PC-3 (cell line): ENCODE data around the gene NDRG2. TPM values are rescaled to one million over a fixed set of nuclear protein-coding genes. Genes with fewer than 3 reads are reported as not detected.
A peak's percentile ranks its signal among the peaks of the same experiment; 100 is the strongest.
"Not testable (repeated sequence)": the region's sequence is repeated elsewhere in the genome, so short reads cannot be mapped to it uniquely, and the experiment has no call there.

Experiments
- ATAC-seq: fragments of 200-7000 bp; cut with Tn5 transposase; 2 replicates; pipeline ENCODE4 v1.9.1; 2020; ENCODE audit warnings: mild to moderate bottlenecking, moderate library complexity
- BruUV-seq: library from RNA; stranded (reverse); fragments of 400-500 nt; replicated peaks from 2 replicates; lab custom pipeline; 2021; lab: Mats Ljungman, UMichigan
- CTCF ChIA-PET: fragments of 300-600 bp; sonication (Branson Sonifier 250); formaldehyde crosslinking; loops from one replicate; lab custom pipeline; 2022; ENCODE audit warnings: antibody characterized with exemption; lab: Charles Lee
- POLR2A ChIA-PET: fragments of 300-600 bp; sonication (Branson Sonifier 250); formaldehyde crosslinking; loops from one replicate; lab custom pipeline; 2022; ENCODE audit warnings: antibody characterized with exemption; ENCODE audit not compliant: unreplicated experiment; lab: Charles Lee
- DNase-seq: peaks from one replicate; pipeline ENCODE4 v3.0.0-alpha.2; 2015
- H2AFZ ChIP-seq: fragments of 300-600 bp; sonication (generic); 2 replicates; pipeline ENCODE4 v1.6.0; 2016; ENCODE audit warnings: antibody characterized with exemption, low read length
- H3F3A ChIP-seq: fragments of 300-600 bp; sonication (generic); one replicate; pipeline ENCODE4 v1.6.0; 2017; ENCODE audit warnings: antibody characterized with exemption, low read length, control low read depth, mild to moderate bottlenecking; ENCODE audit not compliant: unreplicated experiment
- H3K27ac ChIP-seq: fragments of 300-600 bp; sonication (generic); 2 replicates; pipeline ENCODE4 v1.5.1; 2016; ENCODE audit warnings: mild to moderate bottlenecking, low read length
- H3K27me3 ChIP-seq: fragments of 300-600 bp; sonication (generic); 2 replicates; pipeline ENCODE4 v1.6.1; 2016; ENCODE audit warnings: low read length, mixed read lengths
- H3K36me3 ChIP-seq: fragments of 300-600 bp; sonication (generic); 2 replicates; pipeline ENCODE4 v1.6.1; 2016; ENCODE audit warnings: low read depth, mixed run types, low read length, mixed read lengths
- H3K4me1 ChIP-seq: fragments of 300-600 bp; sonication (generic); 2 replicates; pipeline ENCODE4 v1.5.1; 2016; ENCODE audit warnings: low read length; ENCODE audit not compliant: insufficient read depth
- H3K4me2 ChIP-seq: fragments of 300-600 bp; sonication (generic); 2 replicates; pipeline ENCODE4 v1.6.0; 2016; ENCODE audit warnings: low read length
- H3K4me3 ChIP-seq: fragments of 300-600 bp; sonication (generic); 2 replicates; pipeline ENCODE4 v1.5.1; 2016; ENCODE audit warnings: mild to moderate bottlenecking, low read length, mixed read lengths
- H3K79me2 ChIP-seq: fragments of 300-600 bp; sonication (generic); 2 replicates; pipeline ENCODE4 v1.6.1; 2017; ENCODE audit warnings: low read length, mixed read lengths
- H3K9ac ChIP-seq: fragments of 300-600 bp; sonication (generic); 2 replicates; pipeline ENCODE4 v1.6.0; 2016; ENCODE audit warnings: mild to moderate bottlenecking, low read length
- H3K9me2 ChIP-seq: fragments of 300-600 bp; sonication (generic); replicated peaks from 2 replicates; pipeline ENCODE4 v1.6.1; 2016; ENCODE audit warnings: mixed run types, low read length, mixed read lengths
- H3K9me3 ChIP-seq: fragments of 300-600 bp; sonication (generic); 2 replicates; pipeline ENCODE4 v1.6.1; 2016; ENCODE audit warnings: low read length, mixed read lengths
- H4K20me1 ChIP-seq: fragments of 300-600 bp; sonication (generic); 2 replicates; pipeline ENCODE4 v1.6.1; 2016; ENCODE audit warnings: low read length, mixed read lengths
- EZH2 ChIP-seq: fragments of 300-600 bp; sonication (generic); IDR thresholded peaks from one replicate; pipeline ENCODE4 v1.6.1; 2017; ENCODE audit warnings: antibody characterized with exemption, mild to moderate bottlenecking, low read length; ENCODE audit not compliant: unreplicated experiment
- EZH2phosphoT487 ChIP-seq: fragments of 300-600 bp; sonication (generic); IDR thresholded peaks from 2 replicates; pipeline ENCODE4 v1.6.1; 2018; ENCODE audit warnings: mild to moderate bottlenecking, antibody characterized with exemption, low read length, borderline replicate concordance
- intact Hi-C: fragments of 100-400 bp; cut with micrococcal nuclease; formaldehyde crosslinking; loops from 2 replicates; pipeline ENCODE4 v1.9.0; 2023
- total RNA-seq: library from RNA; depleted of rRNA; stranded (reverse); fragments of >200 nt; gene quantifications from 2 replicates; pipeline ENCODE4 v1.2.3, GENCODE V29; 2014
- TF ChIP-seq, protein P1 (sequence below): fragments of 300-600 bp; sonication (generic); conservative IDR thresholded peaks from 2 replicates; pipeline ENCODE4 v1.5.1; 2017; ENCODE audit warnings: antibody characterized with exemption, low read depth, mild to moderate bottlenecking, low read length

NDRG2 gene
- total RNA-seq, 1 experiment from 2014 or later = 4.0 TPM

DNA sequence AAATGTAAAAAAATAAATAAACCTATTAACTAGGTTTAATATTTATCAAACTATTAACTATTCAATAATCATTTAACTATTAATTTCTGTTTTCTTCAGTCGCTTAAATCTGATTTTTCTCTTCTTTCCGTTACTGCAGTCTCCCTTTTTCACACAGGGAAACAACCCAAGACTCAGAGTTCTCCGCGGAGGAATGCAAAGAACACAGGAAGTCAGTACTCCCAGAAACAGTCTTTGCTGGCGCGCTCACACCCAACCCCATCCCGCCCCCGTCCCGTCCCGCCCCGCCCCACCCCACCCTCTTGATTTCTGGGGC lies 35.4 kb downstream of the NDRG2 start:
- ChIA-PET CTCF (no interaction called here), POLR2A (no interaction called here)
- intact Hi-C loops = loop anchor here (1.0 kb wide), 1 partner anchor 18 kb away; no protein-coding TSS in a partner anchor
- Histone ChIP-seq H3K9me2 (no peaks in the 10 kb centered on the region; the same call in 1 of the 2 replicates), H3K27me3 (no peaks in the 10 kb centered on the region), H3K79me2 (peaks cover 29% of the 10 kb centered on the region), H3K4me1 (peaks cover 42% of the 10 kb centered on the region), H3K27ac (peak overlapping the region; percentile 21; the same call in 1 of the 2 replicates), H3K9me3 (no peaks in the 10 kb centered on the region), H3K4me3 (peak overlapping the region; percentile 92), H3F3A (peaks cover 4% of the 10 kb centered on the region), H3K4me2 (peak overlapping the region; percentile 83), H3K9ac (peak overlapping the region; percentile 47; the same call in 1 of the 2 replicates), H3K36me3 (peaks cover 23% of the 10 kb centered on the region), H4K20me1 (peaks cover 4% of the 10 kb centered on the region; the same call in 1 of the 2 replicates), H2AFZ (0 out of 2 replicates have a peak overlapping the region, but pooled peaks have one; percentile 16)
- TF ChIP-seq, protein P1, sequence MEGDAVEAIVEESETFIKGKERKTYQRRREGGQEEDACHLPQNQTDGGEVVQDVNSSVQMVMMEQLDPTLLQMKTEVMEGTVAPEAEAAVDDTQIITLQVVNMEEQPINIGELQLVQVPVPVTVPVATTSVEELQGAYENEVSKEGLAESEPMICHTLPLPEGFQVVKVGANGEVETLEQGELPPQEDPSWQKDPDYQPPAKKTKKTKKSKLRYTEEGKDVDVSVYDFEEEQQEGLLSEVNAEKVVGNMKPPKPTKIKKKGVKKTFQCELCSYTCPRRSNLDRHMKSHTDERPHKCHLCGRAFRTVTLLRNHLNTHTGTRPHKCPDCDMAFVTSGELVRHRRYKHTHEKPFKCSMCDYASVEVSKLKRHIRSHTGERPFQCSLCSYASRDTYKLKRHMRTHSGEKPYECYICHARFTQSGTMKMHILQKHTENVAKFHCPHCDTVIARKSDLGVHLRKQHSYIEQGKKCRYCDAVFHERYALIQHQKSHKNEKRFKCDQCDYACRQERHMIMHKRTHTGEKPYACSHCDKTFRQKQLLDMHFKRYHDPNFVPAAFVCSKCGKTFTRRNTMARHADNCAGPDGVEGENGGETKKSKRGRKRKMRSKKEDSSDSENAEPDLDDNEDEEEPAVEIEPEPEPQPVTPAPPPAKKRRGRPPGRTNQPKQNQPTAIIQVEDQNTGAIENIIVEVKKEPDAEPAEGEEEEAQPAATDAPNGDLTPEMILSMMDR = no peak
- TF ChIP-seq EZH2 (no peak), EZH2phosphoT487 (no peak)
- ATAC-seq (no peak), DNase-seq (no peak)
- no TSS peak for BruUV-seq

DNA sequence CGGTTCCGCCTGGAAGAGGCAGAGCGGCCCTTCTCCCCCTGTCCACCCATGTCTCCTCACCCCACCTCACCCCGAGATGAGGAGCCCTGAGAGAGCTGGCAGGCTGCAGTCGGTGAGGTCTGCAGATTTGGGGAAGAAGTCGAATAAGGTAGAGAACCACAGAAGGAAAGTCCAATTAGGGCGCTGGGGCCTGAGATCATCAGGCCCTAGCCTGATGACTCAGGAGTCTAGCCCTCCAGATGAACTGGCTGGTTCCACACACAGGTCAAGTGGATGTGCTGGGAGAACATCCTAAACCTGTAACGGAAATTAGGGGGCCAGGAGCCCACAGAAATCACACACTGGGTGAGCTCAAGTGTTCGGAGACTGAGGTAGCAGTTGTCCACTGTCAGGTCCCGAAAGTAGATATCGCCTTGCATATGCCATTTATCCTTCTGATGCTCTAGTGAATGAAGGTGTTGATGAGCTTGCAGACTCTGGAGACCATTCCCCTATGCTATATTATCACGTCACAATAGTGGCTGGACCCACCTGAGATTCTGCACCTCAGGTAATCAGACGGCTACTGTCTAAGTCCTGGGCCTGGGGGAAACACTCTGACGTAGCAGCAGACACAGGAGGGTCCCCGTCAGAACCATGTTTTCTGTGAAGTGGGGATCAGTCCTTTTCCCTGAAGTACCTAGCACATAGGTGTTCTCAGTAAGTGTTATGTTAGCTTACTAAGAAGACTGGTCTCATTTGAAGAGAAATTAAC lies 36.0 kb downstream of the NDRG2 start:
- Histone ChIP-seq H3F3A (peaks cover 4% of the 10 kb centered on the region), H4K20me1 (peaks cover 4% of the 10 kb centered on the region; the same call in 1 of the 2 replicates), H3K9me3 (no peaks in the 10 kb centered on the region), H3K9me2 (no peaks in the 10 kb centered on the region; the same call in 1 of the 2 replicates), H3K27ac (peak overlapping the region; percentile 21; the same call in 1 of the 2 replicates), H3K4me3 (peak overlapping the region; percentile 92), H3K4me2 (peak overlapping the region; percentile 83), H3K36me3 (peaks cover 18% of the 10 kb centered on the region), H3K27me3 (no peaks in the 10 kb centered on the region), H3K79me2 (peaks cover 29% of the 10 kb centered on the region), H2AFZ (0 out of 2 replicates have a peak overlapping the region, but pooled peaks have one; percentile 16), H3K9ac (peak overlapping the region; percentile 47; the same call in 1 of the 2 replicates), H3K4me1 (peaks cover 42% of the 10 kb centered on the region)
- ChIA-PET CTCF (interaction anchor here (0.6 to 0.9 kb wide), 2 partner anchors 18 to 152 kb away, joined by 3 to 4 read pairs; no protein-coding TSS in a partner anchor), POLR2A (no interaction called here)
- BruUV-seq = TSS peak; percentile 97
- intact Hi-C loops = loop anchor here (1.0 kb wide), 1 partner anchor 18 kb away; no protein-coding TSS in a partner anchor
- ATAC-seq (no peak), DNase-seq (no peak)
- TF ChIP-seq EZH2phosphoT487 (no peak), EZH2 (no peak)
- TF ChIP-seq, protein P1 = no peak

DNA sequence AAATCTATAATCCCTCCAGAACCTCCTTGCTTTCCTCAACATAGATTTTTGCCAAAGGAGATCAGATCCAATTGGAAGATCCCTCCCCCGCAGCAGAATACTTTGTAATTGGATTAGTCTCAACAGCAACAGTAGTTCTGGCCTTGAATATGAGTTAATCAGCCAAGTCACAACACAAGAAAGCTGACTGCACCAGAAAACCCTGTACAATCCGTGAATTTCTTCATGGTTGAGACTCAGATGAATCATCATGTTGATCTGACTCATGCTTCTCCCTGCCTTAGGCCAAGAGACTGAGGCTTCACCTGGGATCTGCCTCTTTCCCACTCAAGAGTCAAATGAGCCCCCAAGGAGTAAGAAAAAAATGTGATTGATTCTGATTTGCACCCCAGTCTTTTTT lies 38.0 kb downstream of the NDRG2 start:
- H3K4me1 ChIP-seq = peaks cover 40% of the 10 kb centered on the region
- peak overlapping the region; percentile 44 for H2AFZ ChIP-seq
- peak overlapping the region; percentile 19; the same call in 1 of the 2 replicates for H3K4me3 ChIP-seq
- H3F3A ChIP-seq = peaks cover 4% of the 10 kb centered on the region
- H3K79me2 ChIP-seq = peaks cover 20% of the 10 kb centered on the region
- H3K36me3 ChIP-seq = peaks cover 2% of the 10 kb centered on the region; the same call in 1 of the 2 replicates
- no peak overlapping the region for H3K9ac ChIP-seq
- intact Hi-C loops = no loop called here
- no peaks in the 10 kb centered on the region; the same call in 1 of the 2 replicates for H3K9me2 ChIP-seq
- BruUV-seq = no TSS peak
- ChIA-PET CTCF (no interaction called here), POLR2A (no interaction called here)
- H3K4me2 ChIP-seq = peak overlapping the region; percentile 61
- peak; percentile 61 for ATAC-seq
- DNase-seq = peak; percentile 95
- TF ChIP-seq EZH2phosphoT487 = no peak
- TF ChIP-seq, protein P1 = no peak
- TF ChIP-seq EZH2 = no peak
- peaks cover 5% of the 10 kb centered on the region; the same call in 1 of the 2 replicates for H3K27me3 ChIP-seq
- H3K9me3 ChIP-seq = no peaks in the 10 kb centered on the region
- H4K20me1 ChIP-seq = peaks cover 2% of the 10 kb centered on the region; the same call in 1 of the 2 replicates
- peak overlapping the region; percentile 59 for H3K27ac ChIP-seq

DNA sequence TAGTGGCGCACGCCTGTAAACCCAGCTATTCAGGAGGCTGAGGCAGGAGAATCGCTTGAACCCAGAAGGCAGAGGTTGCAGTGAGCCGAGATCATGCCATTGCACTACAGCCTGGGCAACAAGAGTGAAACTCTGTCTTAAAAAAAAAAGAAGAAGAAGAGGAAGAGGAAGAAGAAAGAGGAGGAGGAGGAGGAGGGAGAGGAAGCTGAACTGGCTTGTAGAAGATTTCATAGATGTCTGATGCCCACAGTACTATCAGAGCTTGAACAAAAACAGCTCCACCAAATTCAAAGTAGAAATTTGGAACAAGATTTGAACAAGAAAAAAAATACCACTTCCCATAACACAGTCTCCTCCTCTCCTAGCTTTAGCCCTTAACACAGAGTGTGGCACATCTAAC lies 39.2 kb downstream of the NDRG2 start:
- H4K20me1 ChIP-seq, DNase-seq, H3K9me2 ChIP-seq, intact Hi-C loops, H3F3A ChIP-seq, H2AFZ ChIP-seq, H3K36me3 ChIP-seq, H3K9me3 ChIP-seq, H3K4me3 ChIP-seq, POLR2A ChIA-PET, H3K4me2 ChIP-seq, BruUV-seq, H3K79me2 ChIP-seq, H3K27me3 ChIP-seq, CTCF ChIA-PET, ATAC-seq, H3K27ac ChIP-seq, H3K9ac ChIP-seq: not testable (repeated sequence)
- H3K4me1 ChIP-seq = peaks cover 29% of the 10 kb centered on the region
